ENCODE results near the gene KCNQ1.

KCNQ1 gene

GRCh38 chr11:2728663-2729332, 284.0 kb downstream of the KCNQ1 start:
- DNase-seq, result no peak

- no peak for DNase-seq
Measured at GRCh38 chr11:2729841-2730240, 285.0 kb downstream of the KCNQ1 start.

- no peak for DNase-seq
Measured at GRCh38 chr11:2730272-2731129, 285.7 kb downstream of the KCNQ1 start.

GRCh38 chr11:2731130-2732125, 286.6 kb downstream of the KCNQ1 start:
- no peak for DNase-seq

GRCh38 chr11:2732261-2732939, 287.6 kb downstream of the KCNQ1 start:
- DNase-seq, result no peak

GRCh38 chr11:2732940-2733628, 288.3 kb downstream of the KCNQ1 start:
- no peak for DNase-seq

GRCh38 chr11:2734181-2735052, 289.6 kb downstream of the KCNQ1 start:
- peak; percentile 63 for DNase-seq

GRCh38 chr11:2735053-2735589, 290.3 kb downstream of the KCNQ1 start:
- no peak for DNase-seq

- DNase-seq, result no peak
Measured at GRCh38 chr11:2736577-2737225, 291.9 kb downstream of the KCNQ1 start.

GRCh38 chr11:2737226-2737590, 292.4 kb downstream of the KCNQ1 start:
- DNase-seq, result no peak

GRCh38 chr11:2737866-2738265, 293.1 kb downstream of the KCNQ1 start:
- peak; percentile 72 for DNase-seq

- no peak for DNase-seq
Measured at GRCh38 chr11:2738551-2739431, 294.0 kb downstream of the KCNQ1 start.

- no peak for DNase-seq
Measured at GRCh38 chr11:2739531-2740274, 294.9 kb downstream of the KCNQ1 start.

- no peak for DNase-seq
Measured at GRCh38 chr11:2740275-2740940, 295.6 kb downstream of the KCNQ1 start.

- no peak for DNase-seq
Measured at GRCh38 chr11:2741006-2741376, 296.2 kb downstream of the KCNQ1 start.

GRCh38 chr11:2741377-2742131, 296.7 kb downstream of the KCNQ1 start:
- DNase-seq, result peak; percentile 79

- no peak for DNase-seq
Measured at GRCh38 chr11:2742201-2742600, 297.4 kb downstream of the KCNQ1 start.
